HG03095 (cell line): Measurements from ENCODE around the gene SIGLEC10.

Source experiments
- ATAC-seq: cut with Tn5 transposase; IDR thresholded peaks from one replicate; pipeline ENCODE4 v1.9.1; 2021; ENCODE audit warnings: moderate library complexity; ENCODE audit not compliant: unreplicated experiment

SIGLEC10 gene

GRCh38 chr19:51394050-51394836, 23.2 kb downstream of the SIGLEC10 start:
- ATAC-seq: peak; percentile 78

- no peak for ATAC-seq
These were observed 24.7 kb downstream of the SIGLEC10 start for GRCh38 chr19:51392701-51393100.

- ATAC-seq: no peak
These were observed 26.3 kb downstream of the SIGLEC10 start for GRCh38 chr19:51391073-51391611.

GRCh38 chr19:51389143-51389542, 28.3 kb downstream of the SIGLEC10 start:
- no peak for ATAC-seq

GRCh38 chr19:51387924-51388389, 29.5 kb downstream of the SIGLEC10 start, which contains the start of gene LIM2:
Gene LIM2, minus strand, starts transcription at chr19:51387974. Its CDS starts 531 bp downstream, at chr19:51387443.
- ATAC-seq: no peak

- ATAC-seq: no peak
These were observed 30.4 kb downstream of the SIGLEC10 start for GRCh38 chr19:51386882-51387520.

GRCh38 chr19:51382004-51382403, 35.4 kb downstream of the SIGLEC10 start:
- no peak for ATAC-seq

- ATAC-seq: no peak
These were observed 37.1 kb downstream of the SIGLEC10 start for GRCh38 chr19:51380379-51380778.

- ATAC-seq: no peak
These were observed 40.0 kb downstream of the SIGLEC10 start for GRCh38 chr19:51377422-51377821.

GRCh38 chr19:51375504-51376221, 41.8 kb downstream of the SIGLEC10 start:
- no peak for ATAC-seq

- ATAC-seq: no peak
These were observed 44.6 kb downstream of the SIGLEC10 start, which contains the start of gene NKG7 for GRCh38 chr19:51372649-51373504. Gene NKG7, minus strand, starts transcription at chr19:51372654. Its CDS starts 119 bp downstream, at chr19:51372535.

GRCh38 chr19:51372021-51372648, 45.3 kb downstream of the SIGLEC10 start:
- no peak for ATAC-seq

GRCh38 chr19:51371186-51371690, 46.2 kb downstream of the SIGLEC10 start:
- ATAC-seq: no peak

GRCh38 chr19:51370230-51370629, 47.2 kb downstream of the SIGLEC10 start:
- ATAC-seq: no peak

- ATAC-seq: no peak
These were observed 48.8 kb downstream of the SIGLEC10 start, which contains the start of gene CLDND2 for GRCh38 chr19:51368366-51369282. Gene CLDND2, minus strand, starts transcription at chr19:51369003. Its CDS starts 426 bp downstream, at chr19:51368577.

- peak; percentile 54 for ATAC-seq
These were observed 49.7 kb downstream of the SIGLEC10 start for GRCh38 chr19:51367565-51368365.

- peak; percentile 12 for ATAC-seq
These were observed 50.2 kb downstream of the SIGLEC10 start for GRCh38 chr19:51367255-51367564.
